HL-60 (cell line): ENCODE measurements around the gene IBA57.

ENCODE experiments used
- DNase-seq, 2 experiments: peaks; one replicate each; pipeline ENCODE4 v3.0.0-alpha.2; 2010 to 2020; ENCODE audit warnings: low read depth in 1 of 2, low spot score in 1 of 2
- H3K27ac ChIP-seq: fragments of 250-450 bp; sonication (Bioruptor Pico); replicated peaks from 2 replicates; pipeline ENCODE4 v1.5.1; 2020; ENCODE audit warnings: mild to moderate bottlenecking, moderate library complexity
- H3K27me3 ChIP-seq: fragments of 250-450 bp; sonication (Bioruptor Pico); 2 replicates; pipeline ENCODE4 v1.5.1; 2021; ENCODE audit warnings: mild to moderate bottlenecking, moderate library complexity; ENCODE audit not compliant: insufficient read depth, poor library complexity, severe bottlenecking
- H3K4me3 ChIP-seq: replicated peaks from 2 replicates; pipeline ENCODE4 v1.5.1; 2011; ENCODE audit warnings: mild to moderate bottlenecking, control low read depth, low read length; ENCODE audit not compliant: insufficient read depth
- SPI1 ChIP-seq: IDR thresholded peaks from 2 replicates; pipeline ENCODE4 v1.6.1; 2012; ENCODE audit warnings: low read depth, mild to moderate bottlenecking, borderline replicate concordance
- TF ChIP-seq, protein P1 (sequence below): IDR thresholded peaks from 2 replicates; pipeline ENCODE4 v1.6.1; 2012; ENCODE audit warnings: low read depth; ENCODE audit not compliant: insufficient replicate concordance

IBA57 gene

DNA sequence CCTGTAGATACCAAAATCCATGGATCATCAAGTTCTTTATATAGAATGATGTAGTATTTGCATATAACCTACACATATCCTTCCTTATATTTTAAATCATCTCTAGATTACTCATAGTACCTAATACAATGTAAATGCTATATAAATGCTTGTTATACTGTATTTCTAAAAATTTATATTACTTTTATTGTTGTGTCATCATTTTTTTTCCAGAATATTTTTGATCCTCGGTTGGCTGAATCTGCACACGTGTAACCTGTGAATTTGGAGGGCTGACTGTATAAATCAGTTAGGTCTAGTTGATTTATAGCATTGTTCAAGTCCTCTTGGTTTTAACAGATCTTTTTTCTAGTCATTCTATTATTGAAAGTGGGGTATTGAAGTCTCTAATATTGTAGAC is 65.6 kb downstream of the IBA57 start:
- Histone ChIP-seq H3K27me3 (no peaks in the 10 kb centered on the region), H3K27ac (no peak overlapping the region), H3K4me3 (no peak overlapping the region)
- DNase-seq: no peak
- TF ChIP-seq SPI1: no peak
- TF ChIP-seq, protein P1, sequence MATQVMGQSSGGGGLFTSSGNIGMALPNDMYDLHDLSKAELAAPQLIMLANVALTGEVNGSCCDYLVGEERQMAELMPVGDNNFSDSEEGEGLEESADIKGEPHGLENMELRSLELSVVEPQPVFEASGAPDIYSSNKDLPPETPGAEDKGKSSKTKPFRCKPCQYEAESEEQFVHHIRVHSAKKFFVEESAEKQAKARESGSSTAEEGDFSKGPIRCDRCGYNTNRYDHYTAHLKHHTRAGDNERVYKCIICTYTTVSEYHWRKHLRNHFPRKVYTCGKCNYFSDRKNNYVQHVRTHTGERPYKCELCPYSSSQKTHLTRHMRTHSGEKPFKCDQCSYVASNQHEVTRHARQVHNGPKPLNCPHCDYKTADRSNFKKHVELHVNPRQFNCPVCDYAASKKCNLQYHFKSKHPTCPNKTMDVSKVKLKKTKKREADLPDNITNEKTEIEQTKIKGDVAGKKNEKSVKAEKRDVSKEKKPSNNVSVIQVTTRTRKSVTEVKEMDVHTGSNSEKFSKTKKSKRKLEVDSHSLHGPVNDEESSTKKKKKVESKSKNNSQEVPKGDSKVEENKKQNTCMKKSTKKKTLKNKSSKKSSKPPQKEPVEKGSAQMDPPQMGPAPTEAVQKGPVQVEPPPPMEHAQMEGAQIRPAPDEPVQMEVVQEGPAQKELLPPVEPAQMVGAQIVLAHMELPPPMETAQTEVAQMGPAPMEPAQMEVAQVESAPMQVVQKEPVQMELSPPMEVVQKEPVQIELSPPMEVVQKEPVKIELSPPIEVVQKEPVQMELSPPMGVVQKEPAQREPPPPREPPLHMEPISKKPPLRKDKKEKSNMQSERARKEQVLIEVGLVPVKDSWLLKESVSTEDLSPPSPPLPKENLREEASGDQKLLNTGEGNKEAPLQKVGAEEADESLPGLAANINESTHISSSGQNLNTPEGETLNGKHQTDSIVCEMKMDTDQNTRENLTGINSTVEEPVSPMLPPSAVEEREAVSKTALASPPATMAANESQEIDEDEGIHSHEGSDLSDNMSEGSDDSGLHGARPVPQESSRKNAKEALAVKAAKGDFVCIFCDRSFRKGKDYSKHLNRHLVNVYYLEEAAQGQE: no peak
